HG02623 (cell line): Measurements from ENCODE around the gene NTRK2.

Experiments used
- ATAC-seq: cut with Tn5 transposase; IDR thresholded peaks from one replicate; pipeline ENCODE4 v1.9.1; 2021; ENCODE audit warnings: moderate library complexity; ENCODE audit not compliant: unreplicated experiment

Gene NTRK2

DNA sequence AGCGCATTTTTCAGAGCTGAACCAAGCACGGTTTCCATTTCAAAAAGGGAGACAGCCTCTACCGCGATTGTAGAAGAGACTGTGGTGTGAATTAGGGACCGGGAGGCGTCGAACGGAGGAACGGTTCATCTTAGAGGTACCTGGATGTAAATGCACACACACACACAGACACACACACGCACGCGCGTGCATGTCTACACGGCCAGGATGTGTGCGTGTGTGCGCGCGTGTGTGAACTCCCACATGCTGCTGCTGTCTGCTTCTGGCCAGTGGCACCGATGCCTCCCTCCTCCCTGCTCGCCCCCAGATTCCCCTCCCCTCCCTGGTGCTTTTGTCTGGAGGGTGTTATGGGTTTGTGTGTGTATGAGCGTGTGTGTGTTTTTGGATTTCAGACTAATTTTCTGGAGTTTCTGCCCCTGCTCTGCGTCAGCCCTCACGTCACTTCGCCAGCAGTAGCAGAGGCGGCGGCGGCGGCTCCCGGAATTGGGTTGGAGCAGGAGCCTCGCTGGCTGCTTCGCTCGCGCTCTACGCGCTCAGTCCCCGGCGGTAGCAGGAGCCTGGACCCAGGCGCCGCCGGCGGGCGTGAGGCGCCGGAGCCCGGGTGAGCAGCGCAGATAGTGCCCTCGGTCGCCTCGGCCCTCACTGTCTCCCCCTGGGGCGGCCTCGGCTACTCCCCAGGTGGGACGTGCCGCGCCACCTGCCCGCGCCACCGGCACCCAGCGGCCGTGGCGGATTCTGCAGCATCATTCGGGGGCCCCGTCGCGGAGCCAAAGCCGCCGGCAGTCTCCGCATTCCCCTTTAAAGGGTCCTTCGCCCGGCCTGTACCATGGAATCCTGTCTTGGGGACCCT, at the start of gene NTRK2:
TSS of gene NTRK2 (plus strand) at position 442 of the 850 bp plus-strand sequence. CDS start 1,020 bp downstream, outside the sequence.
- ATAC-seq = no peak

DNA sequence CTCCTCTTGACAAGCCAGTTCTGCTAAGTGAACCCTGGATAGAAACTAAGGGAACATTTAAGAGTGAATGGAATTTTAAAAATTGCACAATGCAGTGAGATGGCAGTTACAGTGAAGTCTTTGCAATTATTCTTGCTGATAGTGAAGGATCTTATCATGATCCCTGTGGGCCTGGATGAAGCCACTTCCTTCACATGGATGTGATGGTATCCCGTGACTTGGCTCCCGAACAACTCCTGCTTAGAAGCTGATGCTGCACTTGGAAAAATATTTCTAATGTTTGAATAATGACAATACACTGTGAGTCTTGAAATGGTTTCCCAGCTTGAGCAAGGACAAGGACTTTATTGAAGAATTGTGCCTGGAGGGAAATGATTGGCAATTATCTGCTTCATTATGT, 49.2 kb upstream of the NTRK2 start:
- no peak for ATAC-seq

GRCh38 chr9:84621811-84622210, 47.7 kb upstream of the NTRK2 start:
- no peak for ATAC-seq

- ATAC-seq = no peak
These were observed 46.5 kb upstream of the NTRK2 start for GRCh38 chr9:84622981-84623380.

- ATAC-seq = no peak
These were observed 33.1 kb upstream of the NTRK2 start for GRCh38 chr9:84636436-84636835.

- ATAC-seq = no peak
These were observed 26.9 kb upstream of the NTRK2 start for GRCh38 chr9:84642553-84643141.

DNA sequence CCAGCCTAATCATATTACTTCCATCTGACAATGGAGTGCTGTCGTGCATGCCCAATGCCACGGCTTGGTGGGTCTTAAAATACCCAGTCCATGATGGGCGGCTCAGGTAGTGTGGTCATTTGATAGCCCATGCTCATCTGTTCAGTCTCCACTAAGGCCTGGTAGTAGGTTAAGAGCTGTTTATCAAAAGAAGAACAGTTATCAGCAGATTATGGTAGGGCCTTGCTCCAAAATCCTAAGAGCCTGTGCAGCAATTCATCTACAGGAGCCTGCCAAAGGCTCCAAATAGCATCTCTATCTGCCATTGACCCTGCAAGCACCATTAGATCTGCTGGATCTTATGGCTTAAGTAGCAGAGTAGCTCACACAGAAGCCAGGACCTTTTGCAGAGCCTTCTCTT, 21.8 kb upstream of the NTRK2 start:
- no peak for ATAC-seq

DNA sequence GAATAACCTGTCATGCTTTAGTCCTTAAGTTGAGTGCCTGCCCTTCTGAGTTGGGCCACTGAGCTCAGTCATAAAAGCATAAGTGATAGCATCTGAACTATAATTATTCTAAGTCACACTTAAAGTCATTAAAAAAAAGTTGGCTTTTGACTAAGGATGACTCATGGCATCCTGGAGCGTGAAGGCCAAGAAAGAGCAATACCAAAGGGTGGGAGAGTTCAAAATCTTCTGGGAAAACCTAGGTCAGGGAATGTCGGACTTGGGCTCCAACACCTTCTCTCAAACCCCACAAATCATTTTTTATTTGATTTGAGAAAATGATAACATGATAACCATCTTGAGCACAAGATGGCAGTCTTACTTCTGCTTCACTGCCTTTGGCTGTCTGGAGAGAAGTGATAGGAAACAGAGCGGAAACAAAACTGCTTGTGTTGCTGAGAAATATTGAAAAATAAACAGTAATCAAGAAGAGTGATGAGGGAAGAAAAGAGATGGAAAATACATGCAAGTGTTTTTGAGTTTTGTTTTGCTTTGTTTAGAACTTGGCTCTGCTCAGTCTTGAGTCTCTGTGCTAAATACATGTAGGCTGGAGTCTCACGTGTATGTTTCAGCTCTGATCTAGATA, 16.9 kb upstream of the NTRK2 start:
- ATAC-seq = no peak

- ATAC-seq = no peak
These were observed 14.1 kb upstream of the NTRK2 start for GRCh38 chr9:84655447-84655846.

DNA sequence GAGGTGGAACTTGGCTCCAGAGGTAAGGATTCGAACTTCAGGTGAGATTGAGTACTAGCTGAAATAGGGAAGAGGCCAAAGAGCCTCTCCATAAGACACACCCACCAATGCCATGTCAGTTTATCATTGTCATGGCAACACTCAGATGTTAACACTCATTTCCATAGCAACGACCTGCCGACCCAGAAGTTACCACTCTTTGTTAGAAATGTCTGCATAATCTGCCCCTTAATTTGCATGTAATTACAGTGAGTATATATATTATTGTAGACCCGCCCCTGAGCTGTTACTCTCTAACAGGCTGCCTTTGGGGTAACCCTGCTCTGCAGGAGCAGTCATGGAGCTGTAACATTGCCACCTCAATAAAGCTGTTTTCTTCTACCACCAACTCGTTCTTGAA, 10.2 kb upstream of the NTRK2 start:
- no peak for ATAC-seq

DNA sequence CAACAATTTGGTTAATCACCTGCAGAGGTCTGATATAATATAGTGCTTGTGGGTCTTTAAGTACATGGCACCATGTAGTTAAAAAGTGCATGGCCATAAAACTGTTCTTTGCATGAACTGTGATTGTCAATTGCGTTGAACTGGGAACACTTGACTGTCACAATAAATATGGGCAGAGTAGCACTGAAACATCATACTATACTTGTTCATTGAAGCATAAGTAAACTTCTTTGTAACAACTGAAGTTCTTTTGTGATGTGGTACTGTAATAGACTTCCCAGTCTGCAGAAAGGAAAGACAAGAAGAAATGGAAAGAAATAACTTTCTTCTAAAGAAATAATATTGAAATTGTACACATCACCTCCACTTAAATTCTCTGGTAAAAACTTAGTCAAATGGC, 9.8 kb upstream of the NTRK2 start:
- no peak for ATAC-seq

DNA sequence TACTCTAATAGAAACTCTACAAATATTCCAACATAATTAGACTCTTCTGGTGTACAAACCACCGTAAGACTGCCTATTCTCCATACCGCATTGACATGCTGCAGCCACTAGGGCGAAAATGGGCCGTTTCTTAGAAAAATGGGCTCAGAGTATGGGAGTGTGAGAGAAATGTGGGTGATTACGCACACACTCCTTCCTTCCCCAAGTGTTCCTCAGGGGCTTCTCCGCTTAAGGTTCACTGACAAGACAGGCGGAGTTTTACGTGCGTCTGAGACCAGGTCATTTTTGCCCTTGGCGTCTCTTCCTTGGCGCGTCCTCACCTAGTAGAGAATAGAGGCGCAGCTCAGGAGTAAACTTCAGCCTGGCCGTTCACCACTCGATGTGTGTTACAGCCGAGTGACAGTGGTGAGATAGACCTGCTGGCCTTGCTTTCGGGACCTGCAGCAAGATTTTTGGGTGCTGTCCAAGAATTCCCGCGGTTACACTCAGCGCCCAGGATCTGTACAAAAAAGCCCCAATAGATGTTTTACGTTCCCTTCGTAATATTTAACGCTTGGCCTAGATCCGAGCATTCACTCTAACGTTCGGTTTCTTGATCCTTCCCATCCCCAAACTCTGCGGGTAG, 1.8 kb upstream of the NTRK2 start:
- peak; percentile 32 for ATAC-seq

DNA sequence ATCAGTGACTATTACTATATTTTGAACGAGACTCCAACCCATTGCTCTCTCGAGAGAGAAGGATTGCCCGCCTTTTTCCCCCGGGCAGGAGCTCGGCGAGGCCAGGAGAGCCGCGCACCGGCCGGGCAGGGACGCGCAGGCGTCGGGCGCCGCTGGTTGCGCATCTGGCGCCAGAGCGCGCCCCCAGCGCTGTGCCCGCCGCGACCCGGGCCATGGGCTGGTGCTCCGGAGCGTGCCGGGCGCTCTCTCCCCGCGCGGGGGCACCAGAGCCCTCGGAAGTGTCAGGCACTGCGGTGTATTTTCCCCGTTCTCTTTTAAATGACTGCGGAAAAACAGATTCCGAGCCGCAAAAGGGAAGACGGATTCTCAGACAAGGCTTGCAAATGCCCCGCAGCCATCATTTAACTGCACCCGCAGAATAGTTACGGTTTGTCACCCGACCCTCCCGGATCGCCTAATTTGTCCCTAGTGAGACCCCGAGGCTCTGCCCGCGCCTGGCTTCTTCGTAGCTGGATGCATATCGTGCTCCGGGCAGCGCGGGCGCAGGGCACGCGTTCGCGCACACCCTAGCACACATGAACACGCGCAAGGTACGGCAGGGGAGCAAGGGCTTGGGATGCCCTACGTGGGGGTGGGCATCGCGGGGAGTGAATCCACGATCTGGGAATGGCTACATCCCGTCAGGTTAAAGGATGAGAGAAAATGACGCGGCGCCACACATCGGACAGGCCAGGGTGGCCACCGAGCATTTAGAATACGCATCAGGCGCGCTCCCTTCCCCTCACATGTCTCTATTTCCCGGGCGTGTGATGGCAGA, 1.1 kb upstream of the NTRK2 start:
- peak; percentile 57 for ATAC-seq

- ATAC-seq = no peak
These were observed 579 bp upstream of the NTRK2 start for GRCh38 chr9:84669013-84669287.

DNA sequence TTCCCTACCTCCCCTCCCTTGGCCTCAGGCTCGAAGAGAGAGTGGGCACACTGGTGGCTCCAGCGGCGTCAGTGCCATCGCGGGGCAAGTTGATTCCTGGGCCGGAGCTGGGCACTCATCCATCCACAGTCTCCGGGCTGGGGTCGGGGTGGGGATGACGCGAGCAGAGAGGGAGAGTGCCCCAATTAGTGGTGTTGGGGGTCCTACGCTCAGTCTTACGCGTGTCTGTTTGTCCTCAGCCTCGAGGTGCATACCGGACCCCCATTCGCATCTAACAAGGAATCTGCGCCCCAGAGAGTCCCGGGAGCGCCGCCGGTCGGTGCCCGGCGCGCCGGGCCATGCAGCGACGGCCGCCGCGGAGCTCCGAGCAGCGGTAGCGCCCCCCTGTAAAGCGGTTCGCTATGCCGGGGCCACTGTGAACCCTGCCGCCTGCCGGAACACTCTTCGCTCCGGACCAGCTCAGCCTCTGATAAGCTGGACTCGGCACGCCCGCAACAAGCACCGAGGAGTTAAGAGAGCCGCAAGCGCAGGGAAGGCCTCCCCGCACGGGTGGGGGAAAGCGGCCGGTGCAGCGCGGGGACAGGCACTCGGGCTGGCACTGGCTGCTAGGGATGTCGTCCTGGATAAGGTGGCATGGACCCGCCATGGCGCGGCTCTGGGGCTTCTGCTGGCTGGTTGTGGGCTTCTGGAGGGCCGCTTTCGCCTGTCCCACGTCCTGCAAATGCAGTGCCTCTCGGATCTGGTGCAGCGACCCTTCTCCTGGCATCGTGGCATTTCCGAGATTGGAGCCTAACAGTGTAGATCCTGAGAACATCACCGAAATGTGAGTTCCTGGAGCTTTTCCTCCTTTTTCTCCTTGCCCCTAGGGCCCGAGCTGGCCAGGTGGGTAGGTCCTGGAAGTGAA, 861 bp downstream of the NTRK2 start:
- no peak for ATAC-seq

GRCh38 chr9:84671586-84672521, 2.3 kb downstream of the NTRK2 start:
- no peak for ATAC-seq

DNA sequence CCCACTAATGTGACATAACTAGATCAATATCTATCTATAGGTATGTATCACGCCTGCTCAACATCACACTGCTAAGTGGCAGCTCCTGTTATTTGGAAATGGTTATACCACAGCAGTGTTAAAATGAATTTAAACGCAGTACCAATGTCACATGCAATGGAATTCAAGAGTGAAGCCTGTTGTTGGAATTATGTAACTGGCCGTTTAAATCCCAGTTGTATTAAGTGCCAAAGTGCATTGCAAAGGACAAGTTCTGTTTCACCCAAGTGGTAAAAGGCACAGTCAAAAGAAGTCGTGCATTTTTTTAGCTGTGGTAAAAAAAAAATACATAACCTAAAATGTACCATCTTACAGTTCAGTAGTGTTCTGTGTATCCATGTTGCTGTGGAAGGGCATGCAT, 4.3 kb downstream of the NTRK2 start:
- no peak for ATAC-seq

- no peak for ATAC-seq
These were observed 7.6 kb downstream of the NTRK2 start for GRCh38 chr9:84677080-84677479.

- no peak for ATAC-seq
These were observed 10.0 kb downstream of the NTRK2 start for GRCh38 chr9:84679571-84679970.
